Hippocampal formation (tissue), 2 donors: Measurements from ENCODE around the gene PRRT3.
"Not testable (repeated sequence)": the region's sequence is repeated elsewhere in the genome, so short reads cannot be mapped to it uniquely, and the experiment has no call there.

Experiments
- DNase-seq, 2 donors: peaks; one replicate each; lab custom pipeline; 2025; lab: John Stamatoyannopoulos, UW

PRRT3 gene

GRCh38 chr3:9899289-9899791 lies 52.9 kb downstream of the PRRT3 start:
- no peak for DNase-seq

- no peak for DNase-seq
These were observed 53.6 kb downstream of the PRRT3 start for GRCh38 chr3:9898467-9899241.

- DNase-seq, result no peak
These were observed 54.5 kb downstream of the PRRT3 start for GRCh38 chr3:9897408-9898372.

GRCh38 chr3:9896755-9897407 lies 55.3 kb downstream of the PRRT3 start:
- not testable (repeated sequence) for DNase-seq

GRCh38 chr3:9895715-9896114 lies 56.5 kb downstream of the PRRT3 start:
- DNase-seq, result not testable (repeated sequence)
